HUES6 (cell line): Measurements from ENCODE around the gene RICTOR.

ENCODE experiments used
- H3K27ac ChIP-seq: 2 replicates; pipeline ENCODE4 v1.7.0; 2013; ENCODE audit warnings: low read depth, mild to moderate bottlenecking, low read length, inconsistent platforms
- H3K27me3 ChIP-seq: 2 replicates; pipeline ENCODE4 v1.6.1; 2013; ENCODE audit warnings: low read length; ENCODE audit not compliant: control insufficient read depth, insufficient read depth
- H3K36me3 ChIP-seq: 2 replicates; pipeline ENCODE4 v1.6.1; 2013; ENCODE audit warnings: low read length; ENCODE audit not compliant: control insufficient read depth, insufficient read depth
- H3K4me1 ChIP-seq: 2 replicates; pipeline ENCODE4 v1.6.1; 2013; ENCODE audit warnings: low read length; ENCODE audit not compliant: control insufficient read depth, insufficient read depth
- H3K4me3 ChIP-seq: 2 replicates; pipeline ENCODE4 v1.5.1; 2013; ENCODE audit warnings: low read depth, low read length
- H3K9ac ChIP-seq: one replicate; pipeline ENCODE4 v1.6.1; 2013; ENCODE audit warnings: mild to moderate bottlenecking, low read length
- H3K9me3 ChIP-seq: 2 replicates; pipeline ENCODE4 v1.6.1; 2013; ENCODE audit warnings: low read depth, low read length; ENCODE audit not compliant: control insufficient read depth, insufficient read depth

The RICTOR gene

GRCh38 chr5:39114155-39114554 lies 40.0 kb upstream of the RICTOR start:
- no peaks in the 10 kb centered on the region for H3K27me3 ChIP-seq
- no peaks in the 10 kb centered on the region for H3K36me3 ChIP-seq
- no peak overlapping the region for H3K4me3 ChIP-seq
- H3K27ac ChIP-seq, result no peak overlapping the region
- H3K9me3 ChIP-seq, result no peaks in the 10 kb centered on the region
- no peak overlapping the region for H3K9ac ChIP-seq
- H3K4me1 ChIP-seq, result no peaks in the 10 kb centered on the region

GRCh38 chr5:39113354-39113953 lies 39.3 kb upstream of the RICTOR start:
- Histone ChIP-seq H3K9me3 (no peaks in the 10 kb centered on the region), H3K4me1 (no peaks in the 10 kb centered on the region), H3K27me3 (no peaks in the 10 kb centered on the region), H3K9ac (no peak overlapping the region), H3K4me3 (no peak overlapping the region), H3K36me3 (no peaks in the 10 kb centered on the region), H3K27ac (no peak overlapping the region)

GRCh38 chr5:39109606-39110005 lies 35.4 kb upstream of the RICTOR start:
- H3K27ac ChIP-seq, result no peak overlapping the region
- no peaks in the 10 kb centered on the region for H3K36me3 ChIP-seq
- no peaks in the 10 kb centered on the region for H3K27me3 ChIP-seq
- H3K4me3 ChIP-seq, result no peak overlapping the region
- H3K4me1 ChIP-seq, result no peaks in the 10 kb centered on the region
- H3K9ac ChIP-seq, result no peak overlapping the region
- no peaks in the 10 kb centered on the region for H3K9me3 ChIP-seq

- Histone ChIP-seq H3K9ac (no peak overlapping the region), H3K36me3 (no peaks in the 10 kb centered on the region), H3K4me1 (no peaks in the 10 kb centered on the region), H3K4me3 (no peak overlapping the region), H3K9me3 (no peaks in the 10 kb centered on the region), H3K27me3 (no peaks in the 10 kb centered on the region), H3K27ac (no peak overlapping the region)
Measured at GRCh38 chr5:39108987-39109386, 34.8 kb upstream of the RICTOR start.

GRCh38 chr5:39107350-39107749 lies 33.2 kb upstream of the RICTOR start:
- H3K27ac ChIP-seq, result no peak overlapping the region
- no peaks in the 10 kb centered on the region for H3K36me3 ChIP-seq
- no peaks in the 10 kb centered on the region for H3K27me3 ChIP-seq
- no peak overlapping the region for H3K9ac ChIP-seq
- no peak overlapping the region for H3K4me3 ChIP-seq
- no peaks in the 10 kb centered on the region for H3K9me3 ChIP-seq
- 0 out of 2 replicates have a peak, but pooled peaks cover 3% of the 10 kb centered on the region for H3K4me1 ChIP-seq

GRCh38 chr5:39106322-39106721 lies 32.1 kb upstream of the RICTOR start:
- no peak overlapping the region for H3K9ac ChIP-seq
- no peaks in the 10 kb centered on the region for H3K27me3 ChIP-seq
- no peaks in the 10 kb centered on the region for H3K9me3 ChIP-seq
- H3K4me3 ChIP-seq, result no peak overlapping the region
- 0 out of 2 replicates have a peak, but pooled peaks cover 3% of the 10 kb centered on the region for H3K4me1 ChIP-seq
- H3K36me3 ChIP-seq, result no peaks in the 10 kb centered on the region
- H3K27ac ChIP-seq, result no peak overlapping the region

- H3K4me1 ChIP-seq, result 0 out of 2 replicates have a peak, but pooled peaks cover 3% of the 10 kb centered on the region
- no peaks in the 10 kb centered on the region for H3K36me3 ChIP-seq
Measured at GRCh38 chr5:39104221-39104620, 30.0 kb upstream of the RICTOR start.

GRCh38 chr5:39102684-39103155 lies 28.5 kb upstream of the RICTOR start:
- Histone ChIP-seq H3K27ac (no peak overlapping the region), H3K36me3 (no peaks in the 10 kb centered on the region), H3K27me3 (no peaks in the 10 kb centered on the region), H3K4me3 (no peak overlapping the region), H3K4me1 (0 out of 2 replicates have a peak, but pooled peaks cover 3% of the 10 kb centered on the region), H3K9me3 (no peaks in the 10 kb centered on the region), H3K9ac (no peak overlapping the region)

More at GRCh38 chr5:39104221-39104620, 30.0 kb upstream of the RICTOR start:
- no peak overlapping the region for H3K27ac ChIP-seq
- no peaks in the 10 kb centered on the region for H3K27me3 ChIP-seq
- H3K9me3 ChIP-seq, result no peaks in the 10 kb centered on the region
- no peak overlapping the region for H3K4me3 ChIP-seq
- H3K9ac ChIP-seq, result no peak overlapping the region

- Histone ChIP-seq H3K9ac (no peak overlapping the region), H3K27ac (no peak overlapping the region), H3K36me3 (no peaks in the 10 kb centered on the region), H3K4me3 (no peak overlapping the region), H3K27me3 (no peaks in the 10 kb centered on the region), H3K9me3 (no peaks in the 10 kb centered on the region), H3K4me1 (0 out of 2 replicates have a peak, but pooled peaks cover 3% of the 10 kb centered on the region)
Measured at GRCh38 chr5:39100851-39101396, 26.7 kb upstream of the RICTOR start.

- Histone ChIP-seq H3K4me3 (no peak overlapping the region), H3K27ac (no peak overlapping the region), H3K27me3 (no peaks in the 10 kb centered on the region), H3K9me3 (no peaks in the 10 kb centered on the region), H3K4me1 (0 out of 2 replicates have a peak, but pooled peaks cover 3% of the 10 kb centered on the region), H3K9ac (no peak overlapping the region), H3K36me3 (no peaks in the 10 kb centered on the region)
Measured at GRCh38 chr5:39100301-39100850, 26.2 kb upstream of the RICTOR start.

DNA sequence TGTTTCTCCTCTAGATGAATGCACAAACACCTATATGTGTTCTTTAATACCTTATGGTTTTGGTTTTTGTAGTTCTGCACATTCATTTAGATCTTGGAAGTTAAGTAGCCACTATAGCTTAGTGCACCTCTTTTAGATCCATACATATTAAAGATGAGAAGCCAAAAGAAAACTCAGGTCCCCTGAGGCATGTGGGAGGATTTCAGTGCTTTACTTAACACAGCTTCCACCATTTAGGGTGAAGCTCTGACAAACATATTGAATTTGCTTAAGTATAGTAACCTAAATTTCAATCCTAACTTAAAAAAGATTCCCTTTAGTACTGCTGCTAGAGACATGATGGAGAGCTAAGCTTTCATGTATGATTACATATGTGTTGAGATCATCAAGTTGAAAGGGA lies 25.6 kb upstream of the RICTOR start:
- no peak overlapping the region for H3K9ac ChIP-seq
- no peaks in the 10 kb centered on the region for H3K9me3 ChIP-seq
- H3K27me3 ChIP-seq, result no peaks in the 10 kb centered on the region
- H3K36me3 ChIP-seq, result no peaks in the 10 kb centered on the region
- no peak overlapping the region for H3K27ac ChIP-seq
- 0 out of 2 replicates have a peak, but pooled peaks cover 3% of the 10 kb centered on the region for H3K4me1 ChIP-seq
- no peak overlapping the region for H3K4me3 ChIP-seq
